Activated CD4-positive, alpha-beta memory T cell treated with anti-CD3 and anti-CD28 coated beads for 36 hours (primary cell): ENCODE measurements around the gene GPRIN2. TPM values are rescaled to one million over a fixed set of nuclear protein-coding genes. Genes with fewer than 3 reads are reported as not detected.

Experiments
- CTCF ChIA-PET: fragments of 350-600 bp; sonication (Branson Sonifier 250); formaldehyde crosslinking; loops from one replicate; lab custom pipeline; 2021; ENCODE audit warnings: antibody characterized with exemption, inconsistent platforms; lab: Charles Lee
- POLR2A ChIA-PET: fragments of 350-600 bp; sonication (Branson Sonifier 250); formaldehyde crosslinking; loops from one replicate; lab custom pipeline; 2021; ENCODE audit warnings: antibody characterized with exemption; lab: Charles Lee
- DNase-seq: peaks from one replicate; pipeline ENCODE4 v3.0.0-alpha.2; 2020
- H3K27ac Mint-ChIP-seq: one replicate; pipeline ENCODE4 v1.8.0; 2021; ENCODE audit warnings: mixed read lengths
- H3K27me3 Mint-ChIP-seq: one replicate; pipeline ENCODE4 v1.8.0; 2021; ENCODE audit warnings: mixed read lengths
- H3K36me3 Mint-ChIP-seq: one replicate; pipeline ENCODE4 v1.8.0; 2021; ENCODE audit warnings: mixed read lengths
- H3K4me1 Mint-ChIP-seq: one replicate; pipeline ENCODE4 v1.8.0; 2021; ENCODE audit warnings: low read depth, mixed read lengths
- H3K4me3 Mint-ChIP-seq: one replicate; pipeline ENCODE4 v1.8.0; 2021; ENCODE audit warnings: mild to moderate bottlenecking, mixed read lengths
- H3K9me3 Mint-ChIP-seq: one replicate; pipeline ENCODE4 v1.8.0; 2021; ENCODE audit warnings: mixed read lengths
- intact Hi-C: fragments of 100-400 bp; cut with micrococcal nuclease; formaldehyde crosslinking; loops from one replicate; pipeline ENCODE4 v1.15.1; 2023
- total RNA-seq, 2 experiments: library from RNA; stranded (reverse); gene quantifications; one replicate each; pipeline ENCODE4 v1.2.3, GENCODE V29; 2021

Gene GPRIN2
- total RNA-seq, 2 experiments from 2014 or later = not detected

DNA sequence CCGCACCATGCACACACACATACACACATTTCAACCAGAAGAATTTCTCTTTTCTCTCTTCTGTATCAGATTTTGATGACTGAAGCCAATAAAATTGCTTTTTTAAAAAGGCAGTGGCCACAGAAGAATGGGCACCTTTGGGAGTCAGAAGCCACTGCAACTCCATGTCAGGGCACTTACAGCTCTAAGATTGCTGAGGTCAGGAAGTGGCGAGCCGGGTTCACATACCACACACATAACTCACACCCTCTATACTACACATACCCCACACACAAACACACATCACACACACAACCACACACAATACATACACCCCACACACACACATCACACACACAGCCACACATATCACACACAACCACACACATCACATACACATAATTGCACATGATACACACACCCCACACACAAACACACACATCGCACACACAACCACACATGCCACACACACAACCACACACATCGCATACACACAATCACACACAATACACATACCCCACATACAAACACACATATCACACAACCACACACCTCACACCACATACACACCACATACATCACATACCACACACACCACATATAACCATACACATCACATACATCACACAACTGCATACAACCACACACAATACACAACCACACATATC, 31.2 kb downstream of the GPRIN2 start:
- Mint-ChIP-seq H3K9me3 (no peaks in the 10 kb centered on the region), H3K36me3 (no peaks in the 10 kb centered on the region), H3K4me1 (no peaks in the 10 kb centered on the region), H3K27ac (no peak overlapping the region), H3K4me3 (no peak overlapping the region), H3K27me3 (no peaks in the 10 kb centered on the region)
- ChIA-PET CTCF (no interaction called here), POLR2A (no interaction called here)
- intact Hi-C loops = no loop called here
- DNase-seq = peak; percentile 14

DNA sequence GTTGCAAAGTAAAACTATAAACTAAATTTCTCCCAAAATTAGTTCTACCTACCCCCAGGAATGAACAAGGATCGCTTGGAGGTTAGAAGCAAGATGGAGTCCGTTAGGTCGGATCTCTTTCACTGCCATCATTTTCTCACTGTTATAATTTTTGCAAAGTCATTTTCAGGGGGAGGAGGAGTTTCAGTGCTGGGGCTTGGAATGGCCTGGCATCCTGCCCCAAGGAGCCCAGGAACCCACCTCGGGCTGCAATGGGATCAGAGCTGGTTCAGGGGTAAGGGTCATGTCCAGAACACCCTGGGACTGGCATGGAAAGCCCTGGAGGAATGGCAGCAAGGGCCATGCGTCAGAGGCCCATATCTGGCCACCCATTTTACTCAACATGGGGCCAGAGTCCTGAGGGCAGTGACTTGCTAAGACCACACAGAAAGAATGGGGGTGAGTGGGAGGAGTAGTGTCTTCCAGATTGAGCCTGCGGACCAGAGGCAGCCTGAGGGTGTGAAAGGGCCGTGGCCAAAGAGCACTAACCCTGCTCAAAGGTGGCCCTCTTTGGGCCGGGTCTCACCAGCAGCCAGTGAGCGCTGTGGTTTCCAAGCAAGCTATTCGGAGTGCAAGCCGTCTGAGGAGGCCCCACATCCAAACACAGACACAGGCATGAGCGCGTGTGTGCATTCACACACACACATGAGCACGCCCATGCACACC, 31.8 kb downstream of the GPRIN2 start:
- Mint-ChIP-seq H3K36me3 (no peaks in the 10 kb centered on the region), H3K9me3 (no peaks in the 10 kb centered on the region), H3K4me3 (no peak overlapping the region), H3K4me1 (no peaks in the 10 kb centered on the region), H3K27me3 (no peaks in the 10 kb centered on the region), H3K27ac (no peak overlapping the region)
- intact Hi-C loops = no loop called here
- ChIA-PET POLR2A (no interaction called here), CTCF (no interaction called here)
- peak; percentile 7 for DNase-seq

DNA sequence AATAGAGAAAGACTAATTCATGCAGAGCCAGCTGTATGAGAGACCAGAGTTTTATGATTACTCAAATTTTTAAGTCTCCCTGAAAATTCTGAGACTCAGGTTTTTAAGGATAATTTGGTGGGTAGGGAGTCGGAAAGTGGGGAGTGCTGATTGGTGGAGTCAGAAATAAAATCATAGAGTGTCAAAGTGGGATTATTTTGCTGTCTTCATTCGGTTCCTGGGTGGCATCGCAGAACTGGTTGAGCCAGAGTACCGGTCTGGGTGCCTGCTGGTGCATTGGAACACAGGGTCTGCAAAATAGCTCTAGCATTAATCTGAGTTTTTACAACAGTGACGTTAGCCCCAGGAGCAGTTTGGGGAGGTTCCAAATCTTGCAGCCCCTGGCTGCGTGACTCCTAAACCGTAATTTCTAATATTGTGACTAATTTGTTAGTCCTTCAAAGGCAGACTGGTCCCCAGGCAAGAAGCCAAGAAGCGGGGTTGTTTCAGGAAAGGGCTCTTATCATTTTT, 32.4 kb downstream of the GPRIN2 start:
- Mint-ChIP-seq H3K27ac (no peak overlapping the region), H3K9me3 (no peaks in the 10 kb centered on the region), H3K36me3 (no peaks in the 10 kb centered on the region), H3K27me3 (no peaks in the 10 kb centered on the region), H3K4me3 (no peak overlapping the region), H3K4me1 (no peaks in the 10 kb centered on the region)
- POLR2A ChIA-PET = no interaction called here
- intact Hi-C loops = no loop called here
- no peak for DNase-seq
- CTCF ChIA-PET = no interaction called here

DNA sequence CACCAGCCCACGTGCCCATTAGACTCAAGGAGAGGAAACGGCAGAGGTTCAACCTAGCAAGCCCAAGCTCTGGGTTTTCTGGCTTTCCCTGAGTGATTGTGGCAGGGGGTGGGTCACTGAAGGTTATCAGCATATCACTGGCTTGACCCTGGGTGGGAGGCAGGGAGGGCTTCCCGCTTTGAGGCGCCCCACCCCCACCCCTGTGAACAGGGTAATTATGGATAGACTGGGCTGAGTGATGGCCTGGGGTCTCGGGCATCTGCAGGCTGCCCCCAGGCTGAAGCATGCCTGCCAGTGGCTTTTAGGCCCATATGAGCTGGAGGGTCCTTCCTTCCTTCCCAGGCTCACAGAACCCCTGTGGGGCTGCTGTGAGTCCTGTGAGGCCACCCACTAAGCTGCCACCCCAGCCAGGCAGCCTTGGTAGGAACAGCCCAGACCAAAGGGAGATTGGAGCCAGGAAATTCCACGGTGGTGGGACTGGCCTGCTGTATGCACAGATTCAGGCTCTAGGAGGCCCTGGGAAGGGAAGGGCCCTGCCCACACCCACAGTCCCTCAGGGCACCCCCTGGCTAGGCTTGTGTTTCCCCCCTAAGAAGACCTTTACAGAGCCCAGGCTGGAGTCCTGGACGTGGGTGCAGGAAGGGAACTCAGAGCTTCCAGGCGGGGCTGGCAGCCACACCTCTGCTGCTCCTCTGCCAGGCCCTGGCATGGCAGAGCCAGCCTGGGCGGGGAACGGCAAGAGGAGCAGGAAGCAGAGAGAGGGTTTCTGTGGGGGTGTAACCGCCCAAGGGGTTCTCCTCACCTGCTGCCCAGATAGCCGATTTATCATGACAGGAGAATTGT, 33.1 kb downstream of the GPRIN2 start:
- Mint-ChIP-seq H3K4me1 (no peaks in the 10 kb centered on the region), H3K27ac (no peak overlapping the region), H3K9me3 (no peaks in the 10 kb centered on the region), H3K4me3 (no peak overlapping the region), H3K36me3 (no peaks in the 10 kb centered on the region), H3K27me3 (no peaks in the 10 kb centered on the region)
- ChIA-PET POLR2A (no interaction called here), CTCF (no interaction called here)
- DNase-seq = peak; percentile 8
- intact Hi-C loops = no loop called here

DNA sequence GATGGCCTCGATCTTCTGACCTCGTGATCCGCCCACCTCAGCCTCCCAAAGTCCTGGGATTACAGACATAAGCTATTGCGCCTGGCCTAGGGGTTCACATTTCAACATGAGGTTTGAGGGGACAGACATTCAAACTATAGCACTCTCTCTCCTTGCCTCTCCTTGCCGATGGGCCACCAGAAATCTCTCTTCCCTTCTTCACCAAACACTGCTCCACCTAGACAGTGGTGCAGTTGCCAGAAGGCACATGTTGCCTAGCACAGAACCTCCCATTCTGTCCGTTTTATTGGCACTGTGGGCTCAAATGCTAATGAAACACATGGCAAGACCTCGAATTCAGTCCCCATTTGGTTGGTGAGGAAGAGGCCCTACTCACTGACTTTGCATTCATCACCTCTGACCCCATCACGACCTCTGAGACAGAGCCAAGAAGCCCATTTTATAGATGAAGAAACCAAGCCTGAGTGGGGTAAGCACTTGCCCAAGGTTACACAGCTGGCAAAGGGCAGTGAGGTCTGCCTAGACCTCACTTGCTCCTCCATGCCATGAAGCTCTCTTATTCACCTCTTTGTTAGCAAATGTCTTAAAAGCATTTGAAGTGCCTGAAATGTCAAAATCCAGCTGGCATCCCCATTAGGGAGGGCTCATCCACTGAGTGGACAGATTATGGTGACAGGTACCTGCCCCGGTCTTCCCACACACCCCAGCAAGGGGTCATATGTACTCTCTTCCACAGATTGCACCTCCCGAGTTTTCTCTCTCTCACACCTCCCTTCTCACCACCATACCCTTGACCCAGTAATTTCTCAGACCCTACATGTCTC, 34.0 kb downstream of the GPRIN2 start:
- ChIA-PET POLR2A (no interaction called here), CTCF (no interaction called here)
- H3K9me3 Mint-ChIP-seq = no peaks in the 10 kb centered on the region
- H3K36me3 Mint-ChIP-seq = no peaks in the 10 kb centered on the region
- intact Hi-C loops = no loop called here
- H3K27ac Mint-ChIP-seq = no peak overlapping the region
- no peak overlapping the region for H3K4me3 Mint-ChIP-seq
- peak; percentile 5 for DNase-seq
- H3K4me1 Mint-ChIP-seq = no peaks in the 10 kb centered on the region
- no peaks in the 10 kb centered on the region for H3K27me3 Mint-ChIP-seq

DNA sequence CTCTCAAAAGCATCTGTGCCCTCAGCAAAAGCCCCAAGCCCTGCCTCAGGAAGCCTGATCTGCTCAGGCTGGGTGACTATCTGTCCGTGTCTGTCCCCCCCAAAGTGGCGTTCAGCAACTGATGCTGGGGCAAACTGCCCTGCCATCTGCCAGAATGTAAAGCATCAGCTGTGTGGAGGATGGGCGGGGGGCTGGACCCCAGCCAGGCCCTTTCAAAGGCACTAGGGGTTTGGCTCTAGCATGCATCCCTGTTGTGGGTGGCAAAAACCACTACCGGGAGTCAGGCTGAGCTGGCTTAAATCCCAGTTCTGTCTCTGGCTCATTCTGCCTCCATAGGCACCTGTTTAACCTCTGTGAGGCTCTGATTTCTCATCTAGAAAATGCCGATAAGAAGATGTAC, 35.5 kb downstream of the GPRIN2 start:
- Mint-ChIP-seq H3K27me3 (peaks cover 3% of the 10 kb centered on the region), H3K9me3 (no peaks in the 10 kb centered on the region), H3K4me3 (no peak overlapping the region), H3K4me1 (no peaks in the 10 kb centered on the region), H3K27ac (no peak overlapping the region), H3K36me3 (no peaks in the 10 kb centered on the region)
- ChIA-PET POLR2A (no interaction called here), CTCF (no interaction called here)
- intact Hi-C loops = no loop called here
- peak; percentile 5 for DNase-seq

DNA sequence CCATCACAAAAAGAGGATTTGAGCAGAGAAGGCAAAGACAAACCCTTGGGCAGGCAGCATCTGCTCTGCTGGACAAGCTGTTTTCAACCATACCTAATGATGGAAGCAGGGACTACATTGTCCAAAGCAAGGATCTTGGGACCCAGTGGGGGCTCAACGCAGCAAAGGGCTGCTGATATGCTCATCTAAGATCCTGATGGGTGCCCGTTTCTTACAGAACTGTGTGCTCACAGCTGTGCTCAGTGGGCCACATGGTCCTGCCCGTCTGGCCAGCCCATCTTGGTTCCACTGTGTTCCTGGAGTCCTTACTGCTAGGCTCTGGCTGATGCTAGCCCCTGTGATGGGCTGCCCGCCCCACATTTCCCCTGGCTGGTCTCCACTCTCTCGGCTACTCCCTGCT, 36.1 kb downstream of the GPRIN2 start:
- no peaks in the 10 kb centered on the region for H3K4me1 Mint-ChIP-seq
- peaks cover 3% of the 10 kb centered on the region for H3K27me3 Mint-ChIP-seq
- no peak overlapping the region for H3K4me3 Mint-ChIP-seq
- intact Hi-C loops = no loop called here
- ChIA-PET CTCF (no interaction called here), POLR2A (no interaction called here)
- no peaks in the 10 kb centered on the region for H3K36me3 Mint-ChIP-seq
- DNase-seq = peak; percentile 8
- H3K27ac Mint-ChIP-seq = no peak overlapping the region
- H3K9me3 Mint-ChIP-seq = no peaks in the 10 kb centered on the region

DNA sequence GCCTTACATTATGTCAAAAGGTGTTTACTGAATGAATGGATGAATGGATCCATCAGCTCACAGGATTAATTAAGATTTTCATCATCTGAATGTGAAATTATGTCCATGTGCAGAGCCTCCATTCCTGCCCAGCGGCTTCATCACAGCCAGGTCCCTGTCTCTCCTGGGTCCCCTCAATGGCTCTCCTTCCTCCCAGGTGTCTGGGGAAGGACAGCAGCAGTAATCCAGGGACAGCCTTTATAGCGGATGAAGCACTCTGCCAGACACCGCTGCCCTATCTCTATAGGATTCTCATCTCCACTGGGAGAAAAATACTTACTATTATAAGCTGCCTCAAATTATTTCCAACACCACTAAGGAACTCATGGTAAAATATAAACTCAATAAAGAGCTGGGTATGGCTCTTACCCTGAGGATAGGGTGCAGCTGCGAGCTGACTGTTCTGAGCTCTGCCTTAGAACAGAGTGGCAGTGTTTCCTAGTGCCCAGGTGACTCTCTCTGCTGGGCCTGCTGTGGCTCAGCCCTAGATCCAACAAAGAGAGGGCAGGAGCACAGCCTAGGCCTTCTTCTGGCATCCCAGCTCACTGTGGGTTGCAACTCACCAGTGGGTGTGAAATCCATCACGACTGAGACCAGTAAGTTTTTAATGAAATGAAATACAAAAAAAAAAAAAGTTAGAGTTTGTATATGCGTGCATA, 38.3 kb downstream of the GPRIN2 start:
- Mint-ChIP-seq H3K27me3 (peaks cover 3% of the 10 kb centered on the region), H3K36me3 (no peaks in the 10 kb centered on the region), H3K9me3 (no peaks in the 10 kb centered on the region), H3K27ac (no peak overlapping the region), H3K4me1 (no peaks in the 10 kb centered on the region), H3K4me3 (no peak overlapping the region)
- peak; percentile 4 for DNase-seq
- intact Hi-C loops = no loop called here
- ChIA-PET POLR2A (no interaction called here), CTCF (no interaction called here)

DNA sequence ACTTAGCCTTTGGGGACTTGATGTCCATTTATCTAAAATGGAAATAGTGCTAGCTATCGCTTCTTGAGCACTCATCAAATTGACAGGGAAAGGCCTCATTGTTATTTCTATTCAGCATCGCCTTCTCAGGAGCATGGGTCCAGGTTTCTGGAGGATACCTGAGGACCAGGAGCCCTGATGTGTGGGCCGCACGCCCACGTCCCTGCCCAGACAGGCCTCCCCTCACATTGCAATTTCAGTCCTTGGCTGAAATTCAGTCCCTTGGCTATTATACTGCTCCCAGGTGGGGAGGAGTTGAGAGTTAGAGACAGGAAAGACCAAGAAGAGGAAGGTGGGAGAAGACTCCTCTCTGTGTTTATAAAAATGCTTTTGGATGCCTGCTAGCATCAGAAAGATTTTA, 38.9 kb downstream of the GPRIN2 start:
- intact Hi-C loops = no loop called here
- H3K4me3 Mint-ChIP-seq = no peak overlapping the region
- DNase-seq = peak; percentile 5
- H3K4me1 Mint-ChIP-seq = no peaks in the 10 kb centered on the region
- no peaks in the 10 kb centered on the region for H3K9me3 Mint-ChIP-seq
- no peaks in the 10 kb centered on the region for H3K36me3 Mint-ChIP-seq
- H3K27me3 Mint-ChIP-seq = peaks cover 3% of the 10 kb centered on the region
- no peak overlapping the region for H3K27ac Mint-ChIP-seq
- CTCF ChIA-PET = interaction anchor here (0.8 kb wide), 1 partner anchor 14 kb away, joined by 3 read pairs; no protein-coding TSS in a partner anchor
- POLR2A ChIA-PET = no interaction called here

DNA sequence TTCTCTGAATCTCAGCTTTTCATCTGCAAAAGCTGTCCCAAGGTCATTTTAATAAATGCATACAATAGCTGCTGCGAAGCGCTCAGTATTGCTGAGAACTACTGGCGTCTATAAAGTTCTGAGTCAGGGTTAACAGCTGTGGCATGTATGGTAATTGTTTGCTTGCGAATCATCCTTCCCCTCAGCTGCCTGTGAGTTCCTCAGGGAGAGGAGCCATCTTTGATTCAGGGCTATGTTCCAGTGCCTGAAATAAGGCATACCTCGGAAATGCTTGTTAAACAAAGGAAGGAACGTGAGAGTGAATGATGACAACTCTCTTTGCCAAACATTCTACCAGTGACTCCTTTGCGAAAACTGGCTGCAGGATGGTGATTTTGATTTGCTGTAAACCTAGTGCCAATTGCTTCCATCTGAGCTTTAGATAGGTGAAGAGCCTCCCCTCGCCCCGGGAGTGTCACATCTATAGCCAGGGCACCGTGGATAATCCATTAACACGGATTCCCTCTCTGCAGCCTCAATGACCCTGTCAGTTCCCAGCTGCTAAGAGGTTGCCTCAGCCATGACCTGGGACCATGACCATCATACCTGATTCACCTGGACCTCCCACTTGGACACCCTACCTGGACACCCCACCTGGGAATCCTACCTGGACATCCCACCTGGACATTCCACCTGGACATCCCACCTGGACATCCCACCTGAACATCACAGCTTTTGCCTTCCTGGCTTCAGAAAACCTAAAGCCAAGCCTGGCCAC, 39.6 kb downstream of the GPRIN2 start:
- Mint-ChIP-seq H3K36me3 (no peaks in the 10 kb centered on the region), H3K4me1 (no peaks in the 10 kb centered on the region), H3K4me3 (no peak overlapping the region), H3K27ac (no peak overlapping the region), H3K27me3 (peaks cover 3% of the 10 kb centered on the region), H3K9me3 (no peaks in the 10 kb centered on the region)
- peak; percentile 4 for DNase-seq
- ChIA-PET CTCF (interaction anchor here (0.8 kb wide), 1 partner anchor 14 kb away, joined by 3 read pairs; no protein-coding TSS in a partner anchor), POLR2A (no interaction called here)
- intact Hi-C loops = no loop called here

DNA sequence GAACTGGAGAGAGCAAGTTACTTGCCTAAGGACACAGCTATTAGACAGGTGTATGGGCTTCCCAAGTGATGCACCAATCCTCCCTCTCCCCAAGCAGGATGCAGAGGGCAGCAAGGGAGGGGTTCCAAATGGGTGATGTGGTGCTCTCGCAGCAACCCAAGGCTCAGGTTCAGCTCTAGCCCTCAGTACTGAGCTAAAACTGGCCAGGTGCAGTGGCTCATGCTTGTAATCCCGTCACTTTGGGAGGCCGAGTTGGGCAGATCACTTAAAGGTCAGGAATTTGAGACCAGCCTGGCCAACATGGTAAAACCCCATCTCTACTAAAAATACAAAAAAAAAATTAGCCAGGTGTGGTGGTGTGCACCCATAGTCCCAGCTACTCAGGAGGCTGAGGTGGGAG, 40.7 kb downstream of the GPRIN2 start:
- Mint-ChIP-seq H3K36me3 (no peaks in the 10 kb centered on the region), H3K9me3 (no peaks in the 10 kb centered on the region), H3K4me3 (no peak overlapping the region), H3K27ac (no peak overlapping the region), H3K4me1 (no peaks in the 10 kb centered on the region), H3K27me3 (peaks cover 3% of the 10 kb centered on the region)
- ChIA-PET CTCF (no interaction called here), POLR2A (no interaction called here)
- DNase-seq = peak; percentile 7
- intact Hi-C loops = no loop called here
